RWPE2 (cell line): Measurements from ENCODE around the gene DAB2.

Experiments used
- ATAC-seq: fragments of 200-7000 bp; cut with Tn5 transposase; 3 replicates; pipeline ENCODE4 v1.9.1; 2021; ENCODE audit warnings: low read depth
- DNase-seq: peaks from one replicate; pipeline ENCODE4 v3.0.0-alpha.2; 2020; ENCODE audit warnings: low spot score
- H3K27ac ChIP-seq: fragments of 450-650 bp; 2 replicates; pipeline ENCODE4 v1.5.1; 2017; ENCODE audit warnings: mild to moderate bottlenecking; ENCODE audit not compliant: poor library complexity, severe bottlenecking
- H3K27me3 ChIP-seq: fragments of 250-450 bp; sonication (Bioruptor Pico); 2 replicates; pipeline ENCODE4 v1.5.1; 2021; ENCODE audit warnings: mild to moderate bottlenecking, moderate library complexity; ENCODE audit not compliant: insufficient read depth, poor library complexity, severe bottlenecking
- H3K36me3 ChIP-seq: fragments of 250-450 bp; sonication (Bioruptor Pico); 2 replicates; pipeline ENCODE4 v1.5.1; 2020; ENCODE audit warnings: low read depth, mild to moderate bottlenecking, moderate library complexity
- H3K4me1 ChIP-seq: fragments of 250-450 bp; sonication (Bioruptor Pico); 2 replicates; pipeline ENCODE4 v1.5.1; 2021; ENCODE audit warnings: mild to moderate bottlenecking, moderate library complexity; ENCODE audit not compliant: insufficient read depth, poor library complexity, severe bottlenecking
- H3K4me3 ChIP-seq: fragments of 250-450 bp; sonication (Bioruptor Pico); 2 replicates; pipeline ENCODE4 v1.5.1; 2021; ENCODE audit warnings: mild to moderate bottlenecking, moderate library complexity; ENCODE audit not compliant: severe bottlenecking
- H3K9me3 ChIP-seq: fragments of 250-450 bp; sonication (Bioruptor Pico); 2 replicates; pipeline ENCODE4 v1.5.1; 2021; ENCODE audit warnings: mild to moderate bottlenecking, moderate library complexity; ENCODE audit not compliant: severe bottlenecking
- CTCF ChIP-seq: fragments of 450-650 bp; IDR thresholded peaks from one replicate; pipeline ENCODE4 v1.5.1; 2017; ENCODE audit warnings: mild to moderate bottlenecking, moderate library complexity; ENCODE audit not compliant: poor library complexity, severe bottlenecking

DAB2 gene

DNA sequence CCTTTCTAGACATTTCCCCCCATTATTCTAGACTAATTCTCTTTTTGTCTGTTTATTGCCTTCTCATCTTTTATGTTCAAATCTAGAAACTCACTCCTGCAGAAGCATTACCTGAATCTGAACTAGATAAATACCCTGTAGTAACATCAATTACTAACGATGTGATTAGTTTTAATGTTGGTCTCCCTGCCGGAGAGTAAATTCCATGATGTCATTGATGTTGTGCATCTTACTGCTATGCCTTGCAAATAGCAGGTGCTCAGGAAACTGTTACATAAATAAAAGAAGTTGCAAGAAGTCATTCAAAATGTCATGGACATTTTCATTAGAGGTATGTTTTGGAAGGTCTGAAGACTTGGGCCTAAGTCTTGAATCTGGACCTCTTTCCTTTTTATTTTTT is 37.5 kb downstream of the DAB2 start:
- Histone ChIP-seq H3K36me3 (no peaks in the 10 kb centered on the region), H3K9me3 (no peaks in the 10 kb centered on the region), H3K27me3 (no peaks in the 10 kb centered on the region), H3K27ac (no peak overlapping the region), H3K4me3 (no peak overlapping the region), H3K4me1 (no peaks in the 10 kb centered on the region)
- no peak for TF ChIP-seq CTCF
- ATAC-seq (no peak), DNase-seq (no peak)

DNA sequence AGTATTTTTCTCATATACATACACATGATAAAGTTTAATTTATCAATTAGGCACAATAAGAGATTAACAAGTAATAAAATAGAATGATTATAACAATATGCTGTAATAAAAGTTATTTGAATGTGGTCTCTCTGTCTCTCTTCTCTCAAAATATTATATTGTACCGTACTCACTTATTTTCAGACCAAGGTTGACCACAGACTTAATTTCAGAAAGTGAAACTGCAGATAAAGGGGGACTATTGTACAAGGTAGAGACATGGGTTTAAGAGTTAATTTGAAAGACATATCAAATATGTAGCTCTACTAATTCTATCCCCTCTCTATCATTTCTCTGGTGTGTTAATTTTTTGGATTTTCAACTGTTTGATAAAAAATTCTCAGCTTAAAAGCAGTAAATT is 40.5 kb downstream of the DAB2 start:
- Histone ChIP-seq H3K9me3 (no peaks in the 10 kb centered on the region), H3K36me3 (no peaks in the 10 kb centered on the region), H3K4me3 (no peak overlapping the region), H3K4me1 (no peaks in the 10 kb centered on the region), H3K27ac (no peak overlapping the region), H3K27me3 (no peaks in the 10 kb centered on the region)
- TF ChIP-seq CTCF = no peak
- DNase-seq = no peak
- ATAC-seq = no peak

DNA sequence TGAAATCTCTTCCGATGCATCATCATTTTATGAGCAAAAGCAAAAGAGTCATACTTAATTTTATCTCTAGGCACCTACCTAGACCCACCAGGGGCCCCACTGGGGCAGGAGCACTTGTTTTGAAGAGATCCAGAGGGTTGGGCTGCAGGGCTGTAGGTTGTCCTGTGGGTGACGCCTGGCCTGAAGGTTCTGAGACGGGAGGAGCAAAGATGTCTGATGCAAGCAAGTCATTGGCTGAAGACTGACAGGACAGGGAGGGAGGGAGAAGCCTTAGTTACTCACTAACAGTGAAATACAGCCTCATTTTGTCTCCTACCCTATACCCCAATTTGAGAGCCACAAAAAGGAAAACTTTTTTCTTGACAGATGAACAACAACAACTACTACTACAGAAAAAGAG is 43.4 kb downstream of the DAB2 start:
- TF ChIP-seq CTCF = no peak
- H3K4me3 ChIP-seq = no peak overlapping the region
- ATAC-seq (no peak), DNase-seq (no peak)
- no peaks in the 10 kb centered on the region for H3K4me1 ChIP-seq
- H3K27me3 ChIP-seq = no peaks in the 10 kb centered on the region
- no peak overlapping the region for H3K27ac ChIP-seq
- H3K36me3 ChIP-seq = no peaks in the 10 kb centered on the region
- no peaks in the 10 kb centered on the region for H3K9me3 ChIP-seq

DNA sequence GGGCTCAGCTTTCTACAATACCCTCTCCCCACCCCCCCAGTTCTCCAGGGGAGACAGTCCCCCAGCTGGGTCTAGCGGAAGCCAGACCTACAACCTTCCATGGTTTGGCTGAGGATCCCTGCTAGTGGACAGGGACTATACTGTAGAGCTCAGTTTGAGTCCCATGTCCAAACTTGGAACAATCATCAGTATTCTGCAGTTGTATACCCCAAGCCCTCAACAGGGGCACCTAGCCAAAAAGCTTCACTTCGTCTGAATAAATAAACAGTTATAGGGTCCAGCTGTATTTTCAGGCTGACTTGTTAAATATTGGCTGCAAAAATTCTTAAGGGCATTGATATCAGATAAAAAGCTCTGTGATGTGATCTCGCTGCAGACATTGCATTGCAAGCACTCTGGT is 45.1 kb downstream of the DAB2 start:
- no peaks in the 10 kb centered on the region for H3K9me3 ChIP-seq
- no peak overlapping the region for H3K27ac ChIP-seq
- no peak overlapping the region for H3K4me3 ChIP-seq
- DNase-seq = no peak
- no peaks in the 10 kb centered on the region for H3K4me1 ChIP-seq
- no peaks in the 10 kb centered on the region for H3K36me3 ChIP-seq
- TF ChIP-seq CTCF = no peak
- no peaks in the 10 kb centered on the region for H3K27me3 ChIP-seq
- ATAC-seq = no peak

GRCh38 chr5:39377613-39378012 is 47.2 kb downstream of the DAB2 start:
- Histone ChIP-seq H3K27ac (no peak overlapping the region), H3K9me3 (no peaks in the 10 kb centered on the region), H3K4me3 (no peak overlapping the region), H3K27me3 (no peaks in the 10 kb centered on the region), H3K36me3 (no peaks in the 10 kb centered on the region), H3K4me1 (no peaks in the 10 kb centered on the region)
- no peak for DNase-seq
- no peak for TF ChIP-seq CTCF
- ATAC-seq = no peak
